ENCODE results near the gene RLN3.

GRCh38 chr19:14053032-14053431, 25.1 kb downstream of the RLN3 start:
- TF ChIP-seq BHLHE40 (IDR thresholded peaks at IDR 0.05; ENCODE audit: borderline replicate concordance), result no peak
- TF ChIP-seq FOXM1 (IDR thresholded peaks at IDR 0.05; ENCODE audit: borderline replicate concordance), result no peak
- no peak for TF ChIP-seq NFRKB (IDR thresholded peaks at IDR 0.05)
- no peak for TF ChIP-seq ZNF384 (IDR thresholded peaks at IDR 0.05)
- TF ChIP-seq FOXK2 (IDR thresholded peaks at IDR 0.05), result no peak
- no peak for TF ChIP-seq FOXA1 (IDR thresholded peaks at IDR 0.05)
- TF ChIP-seq SUZ12 (IDR thresholded peaks at IDR 0.05), result no peak

Data from HEK293T (cell line).